Measurements from ENCODE around the gene NFKB1.

Gene NFKB1

DNA sequence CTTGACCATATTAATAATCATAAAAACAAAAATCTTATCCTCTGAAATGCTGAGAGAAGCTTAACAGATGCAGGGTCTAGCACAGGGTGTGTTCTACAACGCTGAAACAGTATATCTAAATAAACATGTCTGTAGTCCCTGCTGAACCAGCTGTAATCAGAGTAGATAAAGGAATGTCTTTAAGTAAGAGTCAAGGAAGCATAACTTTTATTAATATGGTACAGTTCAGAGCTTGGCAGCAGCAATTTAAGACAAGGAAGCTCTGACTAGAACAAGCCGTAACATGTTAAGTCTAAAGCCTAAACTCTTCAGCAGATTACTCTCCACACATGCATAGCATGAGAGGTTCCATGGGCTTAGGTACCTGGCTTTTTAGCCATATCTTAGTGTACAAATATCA, 36.1 kb downstream of the NFKB1 start:
- CTCF ChIA-PET = no interaction called here
- POLR2A ChIA-PET = no interaction called here
- TF ChIP-seq NFRKB (IDR thresholded peaks at IDR 0.05) (no peak), CTBP1 (IDR thresholded peaks at IDR 0.05; ENCODE audit: borderline replicate concordance) (no peak), FOXK2 (IDR thresholded peaks at IDR 0.05) (no peak), HDGF (IDR thresholded peaks at IDR 0.05; ENCODE audit: borderline replicate concordance) (no peak), BHLHE40 (IDR thresholded peaks at IDR 0.05; ENCODE audit: borderline replicate concordance) (no peak), L3MBTL2 (conservative IDR thresholded peaks at IDR 0.05) (no peak), SP1 (IDR thresholded peaks at IDR 0.05) (no peak), ZNF384 (IDR thresholded peaks at IDR 0.05) (no peak), ARNT (IDR thresholded peaks at IDR 0.05) (no peak), FOXM1 (IDR thresholded peaks at IDR 0.05; ENCODE audit: borderline replicate concordance) (no peak), FOXA1 (IDR thresholded peaks at IDR 0.05) (no peak), TARDBP (IDR thresholded peaks at IDR 0.05) (no peak), LEF1 (IDR thresholded peaks at IDR 0.05; ENCODE audit: borderline replicate concordance) (no peak)
- TF ChIP-seq, protein P1, sequence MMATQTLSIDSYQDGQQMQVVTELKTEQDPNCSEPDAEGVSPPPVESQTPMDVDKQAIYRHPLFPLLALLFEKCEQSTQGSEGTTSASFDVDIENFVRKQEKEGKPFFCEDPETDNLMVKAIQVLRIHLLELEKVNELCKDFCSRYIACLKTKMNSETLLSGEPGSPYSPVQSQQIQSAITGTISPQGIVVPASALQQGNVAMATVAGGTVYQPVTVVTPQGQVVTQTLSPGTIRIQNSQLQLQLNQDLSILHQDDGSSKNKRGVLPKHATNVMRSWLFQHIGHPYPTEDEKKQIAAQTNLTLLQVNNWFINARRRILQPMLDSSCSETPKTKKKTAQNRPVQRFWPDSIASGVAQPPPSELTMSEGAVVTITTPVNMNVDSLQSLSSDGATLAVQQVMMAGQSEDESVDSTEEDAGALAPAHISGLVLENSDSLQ (IDR thresholded peaks at IDR 0.05) = no peak
- DNase-seq (ENCODE audit: extremely low spot score) = no peak

DNA sequence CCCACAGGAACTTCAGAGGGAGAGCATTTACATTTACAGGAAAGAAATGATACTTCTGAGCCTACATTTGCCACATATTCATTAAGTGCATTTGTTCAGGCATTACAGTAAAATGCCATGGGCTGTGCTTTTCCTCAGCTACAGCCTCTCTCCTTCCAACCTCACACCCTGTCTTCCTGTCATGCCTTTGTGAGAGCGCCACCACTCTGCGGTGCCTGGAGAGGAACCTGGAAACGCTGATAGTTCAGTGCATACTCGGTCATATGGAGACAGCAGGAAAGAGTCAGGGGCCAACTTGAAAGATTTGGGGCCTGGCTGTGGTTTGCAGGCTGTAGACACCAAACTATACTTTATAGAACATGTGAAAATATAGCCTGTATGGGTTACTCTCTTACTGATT, 40.5 kb downstream of the NFKB1 start:
- ChIA-PET CTCF (interaction anchor here (0.7 kb wide), 1 partner anchor 941 kb away, joined by 3 read pairs; no protein-coding TSS in a partner anchor), POLR2A (interaction anchor here (1.3 kb wide), 1 partner anchor 40 kb away, joined by 3 read pairs; the partner anchor contains the start of gene NFKB1)
- TF ChIP-seq SP1 (IDR thresholded peaks at IDR 0.05) (no peak), SUZ12 (IDR thresholded peaks at IDR 0.05) (no peak), CTBP1 (IDR thresholded peaks at IDR 0.05; ENCODE audit: borderline replicate concordance) (no peak), FOXA1 (IDR thresholded peaks at IDR 0.05) (no peak), FOXK2 (IDR thresholded peaks at IDR 0.05) (no peak), LEF1 (IDR thresholded peaks at IDR 0.05; ENCODE audit: borderline replicate concordance) (no peak), ZNF384 (IDR thresholded peaks at IDR 0.05) (no peak), TARDBP (IDR thresholded peaks at IDR 0.05) (no peak), ARNT (IDR thresholded peaks at IDR 0.05) (no peak), L3MBTL2 (conservative IDR thresholded peaks at IDR 0.05) (no peak), ELF4 (IDR thresholded peaks at IDR 0.05) (no peak), HDGF (IDR thresholded peaks at IDR 0.05; ENCODE audit: borderline replicate concordance) (no peak), BHLHE40 (IDR thresholded peaks at IDR 0.05; ENCODE audit: borderline replicate concordance) (no peak), NFRKB (IDR thresholded peaks at IDR 0.05) (no peak), FOXM1 (IDR thresholded peaks at IDR 0.05; ENCODE audit: borderline replicate concordance) (no peak)
- TF ChIP-seq, protein P1 (IDR thresholded peaks at IDR 0.05) = no peak
- no peak for DNase-seq (ENCODE audit: extremely low spot score)

- POLR2A ChIA-PET = no interaction called here
- TF ChIP-seq, protein P1 (IDR thresholded peaks at IDR 0.05) = no peak
- TF ChIP-seq L3MBTL2 (conservative IDR thresholded peaks at IDR 0.05) = no peak
Measured at GRCh38 chr4:102543030-102543928, 42.1 kb downstream of the NFKB1 start.

DNA sequence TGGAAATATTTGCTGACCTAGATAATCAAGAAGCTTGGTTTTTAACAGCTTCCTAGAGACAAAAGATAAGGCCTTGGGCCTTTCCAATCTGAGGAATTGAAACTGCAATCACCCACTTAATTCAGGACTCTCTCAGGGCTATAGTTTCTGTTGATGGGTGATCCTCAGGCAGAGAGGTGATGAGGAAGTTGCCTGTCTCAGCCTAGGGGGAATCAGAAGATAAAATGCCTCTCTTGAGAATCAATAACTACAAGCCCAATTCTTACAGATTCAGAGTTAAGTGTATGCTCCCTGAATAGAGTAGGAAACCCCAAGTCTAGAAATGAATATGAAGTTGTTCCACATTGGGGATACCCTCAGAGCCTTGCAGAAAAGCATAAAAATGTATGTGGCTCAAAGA, 45.5 kb downstream of the NFKB1 start:
- no peak for TF ChIP-seq FOXA1 (IDR thresholded peaks at IDR 0.05)
- TF ChIP-seq SP1 (IDR thresholded peaks at IDR 0.05) = no peak
- TF ChIP-seq ZNF384 (IDR thresholded peaks at IDR 0.05) = no peak
- no peak for TF ChIP-seq ELF4 (IDR thresholded peaks at IDR 0.05)
- TF ChIP-seq FOXK2 (IDR thresholded peaks at IDR 0.05) = no peak
- TF ChIP-seq FOXM1 (IDR thresholded peaks at IDR 0.05; ENCODE audit: borderline replicate concordance) = no peak
- TF ChIP-seq, protein P1 (IDR thresholded peaks at IDR 0.05) = no peak
- TF ChIP-seq BHLHE40 (IDR thresholded peaks at IDR 0.05; ENCODE audit: borderline replicate concordance) = no peak
- no peak for TF ChIP-seq SUZ12 (IDR thresholded peaks at IDR 0.05)
- no peak for TF ChIP-seq TARDBP (IDR thresholded peaks at IDR 0.05)
- no peak for TF ChIP-seq HDGF (IDR thresholded peaks at IDR 0.05; ENCODE audit: borderline replicate concordance)
- CTCF ChIA-PET = no interaction called here

More at GRCh38 chr4:102543030-102543928, 42.1 kb downstream of the NFKB1 start:
- CTCF ChIA-PET = interaction anchor here (0.9 kb wide), 1 partner anchor 95 kb away, joined by 3 read pairs; no protein-coding TSS in a partner anchor
- no peak for DNase-seq (ENCODE audit: extremely low spot score)

GRCh38 chr4:102547973-102548372, 46.8 kb downstream of the NFKB1 start:
- TF ChIP-seq NFRKB (IDR thresholded peaks at IDR 0.05) = no peak
- TF ChIP-seq FOXM1 (IDR thresholded peaks at IDR 0.05; ENCODE audit: borderline replicate concordance) = no peak
- no peak for TF ChIP-seq ARNT (IDR thresholded peaks at IDR 0.05)
- no peak for TF ChIP-seq BHLHE40 (IDR thresholded peaks at IDR 0.05; ENCODE audit: borderline replicate concordance)
- no peak for TF ChIP-seq CTBP1 (IDR thresholded peaks at IDR 0.05; ENCODE audit: borderline replicate concordance)
- TF ChIP-seq, protein P1 (IDR thresholded peaks at IDR 0.05) = no peak
- no peak for TF ChIP-seq HDGF (IDR thresholded peaks at IDR 0.05; ENCODE audit: borderline replicate concordance)
- TF ChIP-seq ELF4 (IDR thresholded peaks at IDR 0.05) = no peak
- TF ChIP-seq LEF1 (IDR thresholded peaks at IDR 0.05; ENCODE audit: borderline replicate concordance) = no peak
- no peak for TF ChIP-seq ZNF384 (IDR thresholded peaks at IDR 0.05)
- TF ChIP-seq TARDBP (IDR thresholded peaks at IDR 0.05) = no peak
- no peak for TF ChIP-seq SP1 (IDR thresholded peaks at IDR 0.05)
- TF ChIP-seq L3MBTL2 (conservative IDR thresholded peaks at IDR 0.05) = no peak
- no peak for TF ChIP-seq FOXA1 (IDR thresholded peaks at IDR 0.05)
- TF ChIP-seq FOXK2 (IDR thresholded peaks at IDR 0.05) = no peak
- no peak for TF ChIP-seq SUZ12 (IDR thresholded peaks at IDR 0.05)
- DNase-seq (ENCODE audit: extremely low spot score) = no peak
- POLR2A ChIA-PET = no interaction called here
- CTCF ChIA-PET = no interaction called here

More for the DNA sequence above, 45.5 kb downstream of the NFKB1 start:
- DNase-seq (ENCODE audit: extremely low spot score) = no peak
- POLR2A ChIA-PET = no interaction called here
